GM23338 (cell line): Measurements from ENCODE around the gene NAXE. TPM values are rescaled to one million over a fixed set of nuclear protein-coding genes. Genes with fewer than 3 reads are reported as not detected.
A peak's percentile ranks its signal among the peaks of the same experiment; 100 is the strongest.

ENCODE experiments used
- ATAC-seq: fragments of 200-7000 bp; cut with Tn5 transposase; 3 replicates; pipeline ENCODE4 v1.9.1; 2020
- DNase-seq: peaks from one replicate; pipeline ENCODE4 v3.0.0-alpha.2; 2015; ENCODE audit warnings: low spot score
- H2AFZ ChIP-seq: fragments of 200-600 bp; sonication (generic); 2 replicates; pipeline ENCODE4 v1.8.0; 2016; ENCODE audit warnings: antibody characterized with exemption, mild to moderate bottlenecking, moderate library complexity
- H3F3A ChIP-seq: fragments of 200-600 bp; sonication (generic); replicated peaks from 2 replicates; pipeline ENCODE4 v1.8.0; 2017; ENCODE audit warnings: antibody characterized with exemption, mixed run types, low read depth
- H3K27ac ChIP-seq: fragments of 200-600 bp; sonication (generic); 2 replicates; pipeline ENCODE4 v1.6.1; 2016; ENCODE audit warnings: low read depth
- H3K27me3 ChIP-seq: fragments of 200-600 bp; sonication (generic); 2 replicates; pipeline ENCODE4 v1.8.0; 2016; ENCODE audit warnings: mild to moderate bottlenecking, mixed run types, moderate library complexity; ENCODE audit not compliant: insufficient read depth
- H3K36me3 ChIP-seq: fragments of 200-600 bp; sonication (generic); 2 replicates; pipeline ENCODE4 v1.8.0; 2016; ENCODE audit warnings: mild to moderate bottlenecking; ENCODE audit not compliant: insufficient read depth
- H3K4me1 ChIP-seq: fragments of 200-600 bp; sonication (generic); 2 replicates; pipeline ENCODE4 v1.8.0; 2016; ENCODE audit warnings: mild to moderate bottlenecking, moderate library complexity; ENCODE audit not compliant: insufficient read depth
- H3K4me2 ChIP-seq: fragments of 200-600 bp; sonication (generic); 2 replicates; pipeline ENCODE4 v1.7.1; 2017; ENCODE audit warnings: mixed run types
- H3K4me3 ChIP-seq: fragments of 200-600 bp; sonication (generic); 2 replicates; pipeline ENCODE4 v1.6.1; 2016; ENCODE audit warnings: mixed run types
- H3K79me2 ChIP-seq: fragments of 200-600 bp; sonication (generic); replicated peaks from 2 replicates; pipeline ENCODE4 v1.8.0; 2017; ENCODE audit warnings: mild to moderate bottlenecking; ENCODE audit not compliant: insufficient read depth
- H3K9me2 ChIP-seq: fragments of 200-600 bp; sonication (generic); 2 replicates; pipeline ENCODE4 v1.8.0; 2017; ENCODE audit not compliant: insufficient read depth
- H4K20me1 ChIP-seq: fragments of 200-600 bp; sonication (generic); replicated peaks from 2 replicates; pipeline ENCODE4 v1.8.0; 2017; ENCODE audit warnings: mild to moderate bottlenecking; ENCODE audit not compliant: insufficient read depth
- H3K27ac Mint-ChIP-seq: 2 replicates; pipeline ENCODE4 v1.8.0; 2020; ENCODE audit warnings: inconsistent platforms, mild to moderate bottlenecking, moderate library complexity, mixed read lengths
- H3K27me3 Mint-ChIP-seq: 3 replicates; pipeline ENCODE4 v1.8.0; 2022; ENCODE audit warnings: low read depth, mild to moderate bottlenecking, moderate library complexity, mixed read lengths, inconsistent platforms; ENCODE audit not compliant: insufficient read depth, poor library complexity
- H3K36me3 Mint-ChIP-seq: 3 replicates; pipeline ENCODE4 v1.8.0; 2021; ENCODE audit warnings: low read depth, mild to moderate bottlenecking, inconsistent platforms, moderate library complexity, mixed read lengths
- H3K4me1 Mint-ChIP-seq: 3 replicates; pipeline ENCODE4 v1.8.0; 2020; ENCODE audit warnings: mild to moderate bottlenecking, inconsistent platforms, mixed read lengths
- H3K4me3 Mint-ChIP-seq: 3 replicates; pipeline ENCODE4 v1.8.0; 2021; ENCODE audit warnings: moderate library complexity, mild to moderate bottlenecking, inconsistent platforms, mixed read lengths
- H3K9me3 Mint-ChIP-seq: 3 replicates; pipeline ENCODE4 v1.8.0; 2020; ENCODE audit warnings: moderate library complexity, mild to moderate bottlenecking, inconsistent platforms, mixed read lengths
- ETS1 ChIP-seq: IDR thresholded peaks from 2 replicates; pipeline ENCODE4 v1.6.1; 2016; ENCODE audit warnings: antibody characterized with exemption
- EZH2 ChIP-seq: fragments of 200-600 bp; sonication (generic); IDR thresholded peaks from one replicate; pipeline ENCODE4 v1.8.0; 2017; ENCODE audit warnings: antibody characterized with exemption, mild to moderate bottlenecking, low read depth; ENCODE audit not compliant: unreplicated experiment
- polyA plus RNA-seq: library from polyadenylated mRNA; unstranded; fragments of >200 nt; fragmentation: Nextera tagmentation; extraction: Ambion mirVana; gene quantifications from 2 replicates; pipeline ENCODE4 v1.2.1, GENCODE V29; 2016
- total RNA-seq: library from RNA; depleted of rRNA; stranded (reverse); fragments of >200 nt; shearing (Covaris generic); gene quantifications from 2 replicates; pipeline ENCODE4 v1.2.3, GENCODE V29; 2014
- TF ChIP-seq, protein P1 (sequence below), 2 experiments: fragments of 200-600 bp in 1 of 2; sonication (generic) in 1 of 2; conservative IDR thresholded peaks; 2 replicates each; pipeline versions ENCODE4 v1.5.1 to v1.6.1; 2016 to 2017; ENCODE audit warnings: antibody characterized with exemption in 2 of 2, low read depth in 2 of 2, mild to moderate bottlenecking in 2 of 2, moderate library complexity in 1 of 2
- TF ChIP-seq, protein P2 (sequence below): IDR thresholded peaks from one replicate; pipeline ENCODE4 v1.6.1; 2018; ENCODE audit warnings: antibody characterized with exemption; ENCODE audit not compliant: unreplicated experiment
- TF ChIP-seq, protein P3 (sequence below): fragments of 250-450 bp; sonication (Bioruptor Pico); IDR thresholded peaks from 2 replicates; pipeline ENCODE4 v1.5.0; 2020; ENCODE audit warnings: mild to moderate bottlenecking, moderate library complexity

The NAXE gene
- total and polyA plus RNA-seq, 2 experiments from 2014 or later = 82.1 to 87.5 TPM

DNA sequence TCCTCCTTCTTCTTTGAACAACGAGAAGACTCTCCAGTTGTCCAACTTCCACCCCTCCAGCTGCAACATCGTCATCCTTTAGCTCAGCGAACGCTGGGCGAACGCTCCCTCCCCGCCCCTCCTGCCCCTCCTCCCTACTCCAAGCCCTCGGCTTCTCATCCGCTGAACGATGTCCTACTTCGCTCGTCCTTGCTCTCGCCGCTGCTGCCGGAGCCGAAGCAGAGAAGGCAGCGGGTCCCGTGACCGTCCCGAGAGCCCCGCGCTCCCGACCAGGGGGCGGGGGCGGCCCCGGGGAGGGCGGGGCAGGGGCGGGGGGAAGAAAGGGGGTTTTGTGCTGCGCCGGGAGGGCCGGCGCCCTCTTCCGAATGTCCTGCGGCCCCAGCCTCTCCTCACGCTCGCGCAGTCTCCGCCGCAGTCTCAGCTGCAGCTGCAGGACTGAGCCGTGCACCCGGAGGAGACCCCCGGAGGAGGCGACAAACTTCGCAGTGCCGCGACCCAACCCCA lies 50.2 kb downstream of the NAXE start, which contains the start of gene BCAN (continued):
- TF ChIP-seq ETS1 (no peak), EZH2 (no peak)
- TF ChIP-seq, protein P1, sequence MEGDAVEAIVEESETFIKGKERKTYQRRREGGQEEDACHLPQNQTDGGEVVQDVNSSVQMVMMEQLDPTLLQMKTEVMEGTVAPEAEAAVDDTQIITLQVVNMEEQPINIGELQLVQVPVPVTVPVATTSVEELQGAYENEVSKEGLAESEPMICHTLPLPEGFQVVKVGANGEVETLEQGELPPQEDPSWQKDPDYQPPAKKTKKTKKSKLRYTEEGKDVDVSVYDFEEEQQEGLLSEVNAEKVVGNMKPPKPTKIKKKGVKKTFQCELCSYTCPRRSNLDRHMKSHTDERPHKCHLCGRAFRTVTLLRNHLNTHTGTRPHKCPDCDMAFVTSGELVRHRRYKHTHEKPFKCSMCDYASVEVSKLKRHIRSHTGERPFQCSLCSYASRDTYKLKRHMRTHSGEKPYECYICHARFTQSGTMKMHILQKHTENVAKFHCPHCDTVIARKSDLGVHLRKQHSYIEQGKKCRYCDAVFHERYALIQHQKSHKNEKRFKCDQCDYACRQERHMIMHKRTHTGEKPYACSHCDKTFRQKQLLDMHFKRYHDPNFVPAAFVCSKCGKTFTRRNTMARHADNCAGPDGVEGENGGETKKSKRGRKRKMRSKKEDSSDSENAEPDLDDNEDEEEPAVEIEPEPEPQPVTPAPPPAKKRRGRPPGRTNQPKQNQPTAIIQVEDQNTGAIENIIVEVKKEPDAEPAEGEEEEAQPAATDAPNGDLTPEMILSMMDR (conservative IDR thresholded peaks at IDR 0.05; ENCODE audit: low read depth in 2 of 2) = no peak
- TF ChIP-seq, protein P2, sequence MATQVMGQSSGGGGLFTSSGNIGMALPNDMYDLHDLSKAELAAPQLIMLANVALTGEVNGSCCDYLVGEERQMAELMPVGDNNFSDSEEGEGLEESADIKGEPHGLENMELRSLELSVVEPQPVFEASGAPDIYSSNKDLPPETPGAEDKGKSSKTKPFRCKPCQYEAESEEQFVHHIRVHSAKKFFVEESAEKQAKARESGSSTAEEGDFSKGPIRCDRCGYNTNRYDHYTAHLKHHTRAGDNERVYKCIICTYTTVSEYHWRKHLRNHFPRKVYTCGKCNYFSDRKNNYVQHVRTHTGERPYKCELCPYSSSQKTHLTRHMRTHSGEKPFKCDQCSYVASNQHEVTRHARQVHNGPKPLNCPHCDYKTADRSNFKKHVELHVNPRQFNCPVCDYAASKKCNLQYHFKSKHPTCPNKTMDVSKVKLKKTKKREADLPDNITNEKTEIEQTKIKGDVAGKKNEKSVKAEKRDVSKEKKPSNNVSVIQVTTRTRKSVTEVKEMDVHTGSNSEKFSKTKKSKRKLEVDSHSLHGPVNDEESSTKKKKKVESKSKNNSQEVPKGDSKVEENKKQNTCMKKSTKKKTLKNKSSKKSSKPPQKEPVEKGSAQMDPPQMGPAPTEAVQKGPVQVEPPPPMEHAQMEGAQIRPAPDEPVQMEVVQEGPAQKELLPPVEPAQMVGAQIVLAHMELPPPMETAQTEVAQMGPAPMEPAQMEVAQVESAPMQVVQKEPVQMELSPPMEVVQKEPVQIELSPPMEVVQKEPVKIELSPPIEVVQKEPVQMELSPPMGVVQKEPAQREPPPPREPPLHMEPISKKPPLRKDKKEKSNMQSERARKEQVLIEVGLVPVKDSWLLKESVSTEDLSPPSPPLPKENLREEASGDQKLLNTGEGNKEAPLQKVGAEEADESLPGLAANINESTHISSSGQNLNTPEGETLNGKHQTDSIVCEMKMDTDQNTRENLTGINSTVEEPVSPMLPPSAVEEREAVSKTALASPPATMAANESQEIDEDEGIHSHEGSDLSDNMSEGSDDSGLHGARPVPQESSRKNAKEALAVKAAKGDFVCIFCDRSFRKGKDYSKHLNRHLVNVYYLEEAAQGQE = no peak

DNA sequence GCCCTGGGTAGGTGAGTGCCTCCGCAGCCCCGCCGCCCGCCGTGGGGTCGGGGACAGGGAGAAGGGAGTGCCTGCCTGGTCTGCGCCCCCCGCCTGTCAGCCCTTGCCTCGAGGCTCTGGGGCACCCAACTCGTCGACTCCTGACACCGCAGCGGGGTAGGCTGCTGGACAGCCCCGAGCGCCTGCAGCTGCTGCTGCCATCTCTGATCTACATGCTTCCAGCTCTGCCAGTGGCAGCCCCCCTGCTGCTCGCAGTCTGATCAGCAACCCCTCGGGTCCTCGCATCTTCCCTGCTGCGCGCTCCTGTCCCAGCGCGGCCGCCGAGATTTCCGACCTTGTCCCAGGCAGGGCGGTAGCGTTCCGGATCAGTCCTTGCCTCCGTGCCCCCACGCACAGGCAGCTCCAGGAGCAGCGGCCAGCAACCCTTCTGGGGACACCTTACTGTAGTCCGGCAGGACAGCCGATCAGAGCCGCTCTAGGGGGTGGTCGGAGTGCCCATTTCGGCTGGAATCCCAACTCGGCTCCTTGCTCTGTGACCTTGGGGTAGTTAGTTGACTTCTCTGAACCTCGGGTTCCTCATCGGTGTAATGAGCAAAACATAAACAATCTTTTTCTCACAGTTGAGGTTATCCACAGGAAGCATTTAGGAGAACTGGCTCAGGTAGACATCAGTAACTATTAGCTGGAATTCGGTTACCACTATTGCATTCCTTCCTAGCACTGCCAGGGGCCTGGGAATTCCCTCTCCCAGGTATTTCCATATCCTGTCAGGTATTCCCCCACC lies 50.9 kb downstream of the NAXE start:
- H3K4me3 ChIP-seq = peak overlapping the region; percentile 74
- no peak overlapping the region for H3K27ac Mint-ChIP-seq
- H3K4me2 ChIP-seq = peak overlapping the region; percentile 95
- DNase-seq (peak; percentile 75), ATAC-seq (peak; percentile 41)
- TF ChIP-seq, protein P3, sequence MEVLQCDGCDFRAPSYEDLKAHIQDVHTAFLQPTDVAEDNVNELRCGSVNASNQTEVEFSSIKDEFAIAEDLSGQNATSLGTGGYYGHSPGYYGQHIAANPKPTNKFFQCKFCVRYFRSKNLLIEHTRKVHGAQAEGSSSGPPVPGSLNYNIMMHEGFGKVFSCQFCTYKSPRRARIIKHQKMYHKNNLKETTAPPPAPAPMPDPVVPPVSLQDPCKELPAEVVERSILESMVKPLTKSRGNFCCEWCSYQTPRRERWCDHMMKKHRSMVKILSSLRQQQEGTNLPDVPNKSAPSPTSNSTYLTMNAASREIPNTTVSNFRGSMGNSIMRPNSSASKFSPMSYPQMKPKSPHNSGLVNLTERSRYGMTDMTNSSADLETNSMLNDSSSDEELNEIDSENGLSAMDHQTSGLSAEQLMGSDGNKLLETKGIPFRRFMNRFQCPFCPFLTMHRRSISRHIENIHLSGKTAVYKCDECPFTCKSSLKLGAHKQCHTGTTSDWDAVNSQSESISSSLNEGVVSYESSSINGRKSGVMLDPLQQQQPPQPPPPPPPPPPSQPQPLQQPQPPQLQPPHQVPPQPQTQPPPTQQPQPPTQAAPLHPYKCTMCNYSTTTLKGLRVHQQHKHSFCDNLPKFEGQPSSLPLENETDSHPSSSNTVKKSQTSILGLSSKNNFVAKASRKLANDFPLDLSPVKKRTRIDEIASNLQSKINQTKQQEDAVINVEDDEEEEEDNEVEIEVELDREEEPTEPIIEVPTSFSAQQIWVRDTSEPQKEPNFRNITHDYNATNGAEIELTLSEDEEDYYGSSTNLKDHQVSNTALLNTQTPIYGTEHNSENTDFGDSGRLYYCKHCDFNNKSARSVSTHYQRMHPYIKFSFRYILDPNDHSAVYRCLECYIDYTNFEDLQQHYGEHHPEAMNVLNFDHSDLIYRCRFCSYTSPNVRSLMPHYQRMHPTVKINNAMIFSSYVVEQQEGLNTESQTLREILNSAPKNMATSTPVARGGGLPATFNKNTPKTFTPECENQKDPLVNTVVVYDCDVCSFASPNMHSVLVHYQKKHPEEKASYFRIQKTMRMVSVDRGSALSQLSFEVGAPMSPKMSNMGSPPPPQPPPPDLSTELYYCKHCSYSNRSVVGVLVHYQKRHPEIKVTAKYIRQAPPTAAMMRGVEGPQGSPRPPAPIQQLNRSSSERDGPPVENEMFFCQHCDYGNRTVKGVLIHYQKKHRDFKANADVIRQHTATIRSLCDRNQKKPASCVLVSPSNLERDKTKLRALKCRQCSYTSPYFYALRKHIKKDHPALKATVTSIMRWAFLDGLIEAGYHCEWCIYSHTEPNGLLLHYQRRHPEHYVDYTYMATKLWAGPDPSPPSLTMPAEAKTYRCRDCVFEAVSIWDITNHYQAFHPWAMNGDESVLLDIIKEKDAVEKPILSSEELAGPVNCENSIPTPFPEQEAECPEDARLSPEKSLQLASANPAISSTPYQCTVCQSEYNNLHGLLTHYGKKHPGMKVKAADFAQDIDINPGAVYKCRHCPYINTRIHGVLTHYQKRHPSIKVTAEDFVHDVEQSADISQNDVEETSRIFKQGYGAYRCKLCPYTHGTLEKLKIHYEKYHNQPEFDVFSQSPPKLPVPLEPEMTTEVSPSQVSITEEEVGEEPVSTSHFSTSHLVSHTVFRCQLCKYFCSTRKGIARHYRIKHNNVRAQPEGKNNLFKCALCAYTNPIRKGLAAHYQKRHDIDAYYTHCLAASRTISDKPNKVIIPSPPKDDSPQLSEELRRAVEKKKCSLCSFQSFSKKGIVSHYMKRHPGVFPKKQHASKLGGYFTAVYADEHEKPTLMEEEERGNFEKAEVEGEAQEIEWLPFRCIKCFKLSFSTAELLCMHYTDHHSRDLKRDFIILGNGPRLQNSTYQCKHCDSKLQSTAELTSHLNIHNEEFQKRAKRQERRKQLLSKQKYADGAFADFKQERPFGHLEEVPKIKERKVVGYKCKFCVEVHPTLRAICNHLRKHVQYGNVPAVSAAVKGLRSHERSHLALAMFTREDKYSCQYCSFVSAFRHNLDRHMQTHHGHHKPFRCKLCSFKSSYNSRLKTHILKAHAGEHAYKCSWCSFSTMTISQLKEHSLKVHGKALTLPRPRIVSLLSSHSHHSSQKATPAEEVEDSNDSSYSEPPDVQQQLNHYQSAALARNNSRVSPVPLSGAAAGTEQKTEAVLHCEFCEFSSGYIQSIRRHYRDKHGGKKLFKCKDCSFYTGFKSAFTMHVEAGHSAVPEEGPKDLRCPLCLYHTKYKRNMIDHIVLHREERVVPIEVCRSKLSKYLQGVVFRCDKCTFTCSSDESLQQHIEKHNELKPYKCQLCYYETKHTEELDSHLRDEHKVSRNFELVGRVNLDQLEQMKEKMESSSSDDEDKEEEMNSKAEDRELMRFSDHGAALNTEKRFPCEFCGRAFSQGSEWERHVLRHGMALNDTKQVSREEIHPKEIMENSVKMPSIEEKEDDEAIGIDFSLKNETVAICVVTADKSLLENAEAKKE = no peak
- TF ChIP-seq EZH2 = peak; percentile 57
- TF ChIP-seq, protein P2 = peak; percentile 39
- peak overlapping the region; percentile 91 for H2AFZ ChIP-seq
- peaks cover 12% of the 10 kb centered on the region; the same call in 1 of the 2 replicates for H3F3A ChIP-seq
- H3K27me3 Mint-ChIP-seq = peaks cover 66% of the 10 kb centered on the region
- H3K9me3 Mint-ChIP-seq = no peaks in the 10 kb centered on the region
- peaks cover 3% of the 10 kb centered on the region; the same call in 1 of the 2 replicates for H4K20me1 ChIP-seq
- no peaks in the 10 kb centered on the region for H3K79me2 ChIP-seq
- H3K4me1 Mint-ChIP-seq = peaks cover 39% of the 10 kb centered on the region
- no peaks in the 10 kb centered on the region; the same call in 2 of the 3 replicates for H3K36me3 Mint-ChIP-seq
- H3K9me2 ChIP-seq = no peaks in the 10 kb centered on the region
- peaks cover 13% of the 10 kb centered on the region for H3K4me1 ChIP-seq
- peak overlapping the region; percentile 72 for H3K4me3 Mint-ChIP-seq
- H3K27ac ChIP-seq = no peak overlapping the region
- no peaks in the 10 kb centered on the region for H3K36me3 ChIP-seq
- H3K27me3 ChIP-seq = peaks cover 100% of the 10 kb centered on the region
